HG02938 (cell line): ENCODE data around the gene MT1G.
"Not testable (repeated sequence)": the region's sequence is repeated elsewhere in the genome, so short reads cannot be mapped to it uniquely, and the experiment has no call there.

Source experiments
- ATAC-seq: cut with Tn5 transposase; IDR thresholded peaks from one replicate; pipeline ENCODE4 v1.9.1; 2021; ENCODE audit warnings: mild to moderate bottlenecking, moderate library complexity; ENCODE audit not compliant: unreplicated experiment

MT1G gene

GRCh38 chr16:56665286-56666261, 2.3 kb downstream of the MT1G start:
- not testable (repeated sequence) for ATAC-seq

GRCh38 chr16:56664506-56664905, 3.4 kb downstream of the MT1G start:
- no peak for ATAC-seq

- ATAC-seq: no peak
Measured at GRCh38 chr16:56662357-56663354, 5.2 kb downstream of the MT1G start.

- no peak for ATAC-seq
Measured at GRCh38 chr16:56658327-56658875, 9.5 kb downstream of the MT1G start.

GRCh38 chr16:56657555-56658326, 10.1 kb downstream of the MT1G start, which contains the start of gene MT1F:
MT1F (plus strand) TSS chr16:56657959; CDS start chr16:56658059, 100 bp downstream.
- no peak for ATAC-seq

- ATAC-seq: no peak
Measured at GRCh38 chr16:56653218-56653617, 14.6 kb downstream of the MT1G start.

- no peak for ATAC-seq
Measured at GRCh38 chr16:56652600-56652999, 15.3 kb downstream of the MT1G start.

GRCh38 chr16:56651586-56651985, 16.3 kb downstream of the MT1G start, which contains the start of gene MT1B:
MT1B (plus strand) TSS chr16:56651886; CDS start chr16:56651954, 68 bp downstream.
- no peak for ATAC-seq

- ATAC-seq: no peak
Measured at GRCh38 chr16:56649820-56650219, 18.0 kb downstream of the MT1G start.

GRCh38 chr16:56649271-56649670, 18.6 kb downstream of the MT1G start:
- ATAC-seq: no peak

- no peak for ATAC-seq
Measured at GRCh38 chr16:56647641-56648431, 20.0 kb downstream of the MT1G start.

GRCh38 chr16:56645838-56646237, 22.0 kb downstream of the MT1G start:
- ATAC-seq: no peak

GRCh38 chr16:56645311-56645710, 22.6 kb downstream of the MT1G start:
- no peak for ATAC-seq

- ATAC-seq: no peak
Measured at GRCh38 chr16:56643833-56644232, 24.0 kb downstream of the MT1G start.

GRCh38 chr16:56643080-56643778, 24.6 kb downstream of the MT1G start:
- ATAC-seq: no peak

- no peak for ATAC-seq
Measured at GRCh38 chr16:56641166-56641565, 26.7 kb downstream of the MT1G start.

- no peak for ATAC-seq
Measured at GRCh38 chr16:56640076-56640475, 27.8 kb downstream of the MT1G start.

- no peak for ATAC-seq
Measured at GRCh38 chr16:56639045-56639444, 28.8 kb downstream of the MT1G start.
